ENCODE results near the gene FHDC1.

DNA sequence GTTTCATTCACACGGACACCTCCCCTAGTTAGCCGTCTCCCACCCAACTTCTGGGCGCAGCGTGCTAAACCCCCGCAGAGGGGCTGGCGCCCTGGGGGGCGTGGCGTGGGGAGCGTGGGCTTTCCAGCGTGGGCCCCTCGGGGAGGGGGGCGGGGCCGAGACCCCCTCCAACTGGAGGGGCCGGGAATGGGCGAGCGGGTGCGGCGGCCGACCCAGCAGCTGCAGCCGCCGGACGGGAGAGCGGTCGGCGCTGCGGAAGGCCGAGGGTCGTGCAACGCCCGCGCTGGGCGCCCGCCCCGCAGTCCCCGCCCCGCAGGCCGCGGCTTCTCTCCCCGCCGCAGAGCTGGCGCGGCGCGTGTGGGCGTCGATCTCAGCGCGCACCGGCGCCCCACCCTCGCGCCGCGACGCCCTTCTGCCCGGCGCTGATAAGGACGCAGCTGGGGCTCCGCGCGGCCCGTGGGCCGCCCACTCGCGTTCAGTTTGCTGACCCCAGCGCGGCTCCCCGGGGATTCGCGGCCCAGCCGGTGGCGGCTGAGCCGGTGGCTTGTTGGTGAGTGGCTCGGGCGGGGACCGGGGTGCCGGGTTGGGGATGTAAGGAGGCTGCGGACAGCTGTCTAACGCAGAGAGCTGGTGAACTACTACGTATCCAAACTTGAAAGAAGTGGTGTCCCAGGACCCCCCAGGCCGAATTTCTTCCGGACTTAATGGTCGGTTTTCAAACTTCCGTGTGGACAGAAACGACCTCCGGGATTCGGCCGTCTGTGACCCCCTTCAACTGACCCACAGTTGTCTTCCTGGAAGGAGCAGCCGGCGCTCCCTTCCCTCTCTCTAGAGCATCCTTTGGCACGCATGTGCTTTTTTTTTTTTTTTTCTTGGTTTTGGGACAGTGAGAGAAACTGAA is 1.5 kb downstream of the FHDC1 start:
- TF ChIP-seq POLR2A (IDR thresholded peaks at IDR 0.05; ENCODE audit: low read depth, low read length): no peak
- TF ChIP-seq POLR2AphosphoS5 (IDR thresholded peaks at IDR 0.05; ENCODE audit: low read depth, low read length): no peak
- TF ChIP-seq TAF1 (IDR thresholded peaks at IDR 0.05; ENCODE audit: borderline replicate concordance, low read depth, low read length): no peak
